ENCODE data around the gene MAP3K7CL. TPM values are rescaled to one million over a fixed set of nuclear protein-coding genes. Genes with fewer than 3 reads are reported as not detected.

Gene MAP3K7CL
- total RNA-seq, 1 experiment from 2014 or later = 0.31 TPM

DNA sequence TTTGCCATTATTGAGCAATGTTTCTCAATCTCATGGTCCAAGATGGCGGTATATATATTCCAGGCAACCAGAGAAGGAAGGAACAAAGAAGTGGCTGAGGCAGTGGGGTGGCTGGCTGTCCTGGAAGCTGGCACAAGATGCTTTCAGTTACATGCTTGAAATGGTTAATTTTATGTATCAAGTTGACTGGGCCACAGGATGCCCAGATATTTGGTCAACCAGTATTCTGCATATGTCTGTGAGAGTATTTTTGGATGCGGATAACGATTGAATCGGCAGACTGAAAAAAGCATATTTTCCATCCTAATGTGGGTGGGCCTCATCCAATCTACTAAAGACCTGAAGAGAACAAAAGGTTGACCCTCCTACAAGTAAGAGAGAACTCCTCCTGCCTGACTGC is 55.2 kb downstream of the MAP3K7CL start:
- H3K36me3 ChIP-seq (ENCODE audit: control insufficient read depth, insufficient read depth, low read length) = no peaks in the 10 kb centered on the region
- no peaks in the 10 kb centered on the region for H3K27me3 ChIP-seq (ENCODE audit: control insufficient read depth, insufficient read depth, low read length)
- DNase-seq (ENCODE audit: low read depth, low spot score) = no peak
- BruUV-seq (replicated peaks) = no TSS peak
- no peak overlapping the region for H3K4me3 ChIP-seq (ENCODE audit: low read depth in 2 of 2, low read length in 2 of 2)
- no peak for ATAC-seq
- intact Hi-C loops (cut with micrococcal nuclease; ENCODE audit: unreplicated experiment) (no loop called here), in situ Hi-C loops (cut with HindIII; ENCODE audit: low pct_unique_long_range_greater_than_20kb, low sequenced_read_pairs) (no loop called here)
- ChIA-PET CTCF (no interaction called here), POLR2A (no interaction called here)
- no peak overlapping the region for H3K27ac ChIP-seq (ENCODE audit: low read length)
- TF ChIP-seq SIN3A (IDR thresholded peaks at IDR 0.05; ENCODE audit: borderline replicate concordance, insufficient read depth, low read depth, low read length) (no peak), POLR2AphosphoS5 (IDR thresholded peaks at IDR 0.05; ENCODE audit: low read depth, low read length) (no peak), TCF7L2 (IDR thresholded peaks at IDR 0.05; ENCODE audit: low read depth, low read length) (no peak)
- TF ChIP-seq, protein P1, sequence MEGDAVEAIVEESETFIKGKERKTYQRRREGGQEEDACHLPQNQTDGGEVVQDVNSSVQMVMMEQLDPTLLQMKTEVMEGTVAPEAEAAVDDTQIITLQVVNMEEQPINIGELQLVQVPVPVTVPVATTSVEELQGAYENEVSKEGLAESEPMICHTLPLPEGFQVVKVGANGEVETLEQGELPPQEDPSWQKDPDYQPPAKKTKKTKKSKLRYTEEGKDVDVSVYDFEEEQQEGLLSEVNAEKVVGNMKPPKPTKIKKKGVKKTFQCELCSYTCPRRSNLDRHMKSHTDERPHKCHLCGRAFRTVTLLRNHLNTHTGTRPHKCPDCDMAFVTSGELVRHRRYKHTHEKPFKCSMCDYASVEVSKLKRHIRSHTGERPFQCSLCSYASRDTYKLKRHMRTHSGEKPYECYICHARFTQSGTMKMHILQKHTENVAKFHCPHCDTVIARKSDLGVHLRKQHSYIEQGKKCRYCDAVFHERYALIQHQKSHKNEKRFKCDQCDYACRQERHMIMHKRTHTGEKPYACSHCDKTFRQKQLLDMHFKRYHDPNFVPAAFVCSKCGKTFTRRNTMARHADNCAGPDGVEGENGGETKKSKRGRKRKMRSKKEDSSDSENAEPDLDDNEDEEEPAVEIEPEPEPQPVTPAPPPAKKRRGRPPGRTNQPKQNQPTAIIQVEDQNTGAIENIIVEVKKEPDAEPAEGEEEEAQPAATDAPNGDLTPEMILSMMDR (IDR thresholded peaks at IDR 0.05) = no peak
- TF ChIP-seq, protein P2, sequence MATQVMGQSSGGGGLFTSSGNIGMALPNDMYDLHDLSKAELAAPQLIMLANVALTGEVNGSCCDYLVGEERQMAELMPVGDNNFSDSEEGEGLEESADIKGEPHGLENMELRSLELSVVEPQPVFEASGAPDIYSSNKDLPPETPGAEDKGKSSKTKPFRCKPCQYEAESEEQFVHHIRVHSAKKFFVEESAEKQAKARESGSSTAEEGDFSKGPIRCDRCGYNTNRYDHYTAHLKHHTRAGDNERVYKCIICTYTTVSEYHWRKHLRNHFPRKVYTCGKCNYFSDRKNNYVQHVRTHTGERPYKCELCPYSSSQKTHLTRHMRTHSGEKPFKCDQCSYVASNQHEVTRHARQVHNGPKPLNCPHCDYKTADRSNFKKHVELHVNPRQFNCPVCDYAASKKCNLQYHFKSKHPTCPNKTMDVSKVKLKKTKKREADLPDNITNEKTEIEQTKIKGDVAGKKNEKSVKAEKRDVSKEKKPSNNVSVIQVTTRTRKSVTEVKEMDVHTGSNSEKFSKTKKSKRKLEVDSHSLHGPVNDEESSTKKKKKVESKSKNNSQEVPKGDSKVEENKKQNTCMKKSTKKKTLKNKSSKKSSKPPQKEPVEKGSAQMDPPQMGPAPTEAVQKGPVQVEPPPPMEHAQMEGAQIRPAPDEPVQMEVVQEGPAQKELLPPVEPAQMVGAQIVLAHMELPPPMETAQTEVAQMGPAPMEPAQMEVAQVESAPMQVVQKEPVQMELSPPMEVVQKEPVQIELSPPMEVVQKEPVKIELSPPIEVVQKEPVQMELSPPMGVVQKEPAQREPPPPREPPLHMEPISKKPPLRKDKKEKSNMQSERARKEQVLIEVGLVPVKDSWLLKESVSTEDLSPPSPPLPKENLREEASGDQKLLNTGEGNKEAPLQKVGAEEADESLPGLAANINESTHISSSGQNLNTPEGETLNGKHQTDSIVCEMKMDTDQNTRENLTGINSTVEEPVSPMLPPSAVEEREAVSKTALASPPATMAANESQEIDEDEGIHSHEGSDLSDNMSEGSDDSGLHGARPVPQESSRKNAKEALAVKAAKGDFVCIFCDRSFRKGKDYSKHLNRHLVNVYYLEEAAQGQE (IDR thresholded peaks at IDR 0.05; ENCODE audit: insufficient read depth in 1 of 2, low read depth in 2 of 2, low read length in 1 of 2) = no peak
- H3K9me3 ChIP-seq (ENCODE audit: control insufficient read depth, insufficient read depth, low read depth, low read length) = no peaks in the 10 kb centered on the region
- H3K4me1 ChIP-seq (ENCODE audit: control insufficient read depth, insufficient read depth, low read length) = no peaks in the 10 kb centered on the region

DNA sequence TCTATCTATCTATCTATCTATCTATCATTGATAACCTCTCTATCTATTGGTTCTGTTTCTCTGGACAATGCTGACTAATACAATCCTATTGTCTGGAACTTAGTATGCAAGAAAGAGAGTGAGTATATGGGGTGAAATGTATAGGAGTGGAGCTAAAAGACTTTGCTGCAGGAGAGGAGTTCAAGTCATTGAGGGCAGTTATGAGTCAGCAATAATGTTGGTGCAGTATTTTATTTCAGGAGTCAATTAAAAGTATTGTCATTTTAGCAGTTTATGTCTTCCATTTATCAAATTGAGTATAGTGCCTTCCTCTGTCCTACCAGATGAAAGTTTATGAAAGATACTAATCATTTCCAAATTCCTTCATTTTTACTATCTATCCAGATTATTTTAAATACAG is 55.8 kb downstream of the MAP3K7CL start:
- no peak for DNase-seq (ENCODE audit: low read depth, low spot score)
- in situ Hi-C loops (cut with HindIII; ENCODE audit: low pct_unique_long_range_greater_than_20kb, low sequenced_read_pairs) (no loop called here), intact Hi-C loops (cut with micrococcal nuclease; ENCODE audit: unreplicated experiment) (no loop called here)
- no peaks in the 10 kb centered on the region for H3K27me3 ChIP-seq (ENCODE audit: control insufficient read depth, insufficient read depth, low read length)
- no peak overlapping the region for H3K4me3 ChIP-seq (ENCODE audit: low read depth in 2 of 2, low read length in 2 of 2)
- no peak for TF ChIP-seq POLR2AphosphoS5 (IDR thresholded peaks at IDR 0.05; ENCODE audit: low read depth, low read length)
- TF ChIP-seq SIN3A (IDR thresholded peaks at IDR 0.05; ENCODE audit: borderline replicate concordance, insufficient read depth, low read depth, low read length) = no peak
- TF ChIP-seq, protein P1 (IDR thresholded peaks at IDR 0.05) = no peak
- TF ChIP-seq TCF7L2 (IDR thresholded peaks at IDR 0.05; ENCODE audit: low read depth, low read length) = no peak
- TF ChIP-seq, protein P2 (IDR thresholded peaks at IDR 0.05; ENCODE audit: insufficient read depth in 1 of 2, low read depth in 2 of 2, low read length in 1 of 2) = no peak
- no peaks in the 10 kb centered on the region for H3K4me1 ChIP-seq (ENCODE audit: control insufficient read depth, insufficient read depth, low read length)
- no peaks in the 10 kb centered on the region for H3K9me3 ChIP-seq (ENCODE audit: control insufficient read depth, insufficient read depth, low read depth, low read length)
- no peak overlapping the region for H3K27ac ChIP-seq (ENCODE audit: low read length)
- ATAC-seq = no peak
- BruUV-seq (replicated peaks) = no TSS peak
- ChIA-PET CTCF (no interaction called here), POLR2A (no interaction called here)
- H3K36me3 ChIP-seq (ENCODE audit: control insufficient read depth, insufficient read depth, low read length) = no peaks in the 10 kb centered on the region

Measured in Panc1 (cell line).